GM12878 (cell line): Measurements from ENCODE around the gene PRDM1. TPM values are rescaled to one million over a fixed set of nuclear protein-coding genes. Genes with fewer than 3 reads are reported as not detected.

Source experiments
- ATF7 ChIP-seq: fragments of 450-650 bp; IDR thresholded peaks from 2 replicates; pipeline ENCODE4 v1.6.1; 2016; ENCODE audit warnings: low read depth, mild to moderate bottlenecking
- BRCA1 ChIP-seq: IDR thresholded peaks from 2 replicates; pipeline ENCODE4 v1.6.1; 2011; ENCODE audit warnings: low read depth, low read length, improper control_type of control experiment
- CBFB ChIP-seq: IDR thresholded peaks from 2 replicates; pipeline ENCODE4 v1.6.1; 2016; ENCODE audit warnings: antibody characterized with exemption, low read depth
- CEBPB ChIP-seq, 2 experiments: fragments of 150-350 bp in 1 of 2; IDR thresholded peaks; 2 replicates each; pipeline ENCODE4 v1.6.1; 2012 to 2014; ENCODE audit warnings: low read depth in 2 of 2, low read length in 2 of 2, borderline replicate concordance in 1 of 2, inconsistent platforms in 1 of 2
- EP300 ChIP-seq, 2 experiments: fragments of 150-350 bp in 1 of 2; IDR thresholded peaks; 2 replicates each; pipeline ENCODE4 v1.6.1; 2011 to 2012; ENCODE audit warnings: low read depth in 2 of 2, low read length in 2 of 2, borderline replicate concordance in 1 of 2, improper control_type of control experiment in 1 of 2, inconsistent platforms in 1 of 2; ENCODE audit not compliant: control insufficient read depth in 1 of 2
- EZH2 ChIP-seq: IDR thresholded peaks from 2 replicates; pipeline ENCODE4 v1.6.1; 2012; ENCODE audit warnings: low read depth, mild to moderate bottlenecking, control low read depth, inconsistent platforms, low read length, borderline replicate concordance; ENCODE audit not compliant: control insufficient read depth
- NFYA ChIP-seq: IDR thresholded peaks from 2 replicates; pipeline ENCODE4 v1.6.1; 2011; ENCODE audit warnings: low read depth, mild to moderate bottlenecking, low read length, improper control_type of control experiment, borderline replicate concordance
- PAX5 ChIP-seq: IDR thresholded peaks from 2 replicates; pipeline ENCODE4 v1.6.1; 2011; ENCODE audit warnings: low read depth, low read length, borderline replicate concordance
- POU2F2 ChIP-seq: IDR thresholded peaks from 3 replicates; pipeline ENCODE4 v1.6.1; 2011; ENCODE audit warnings: low read depth, mild to moderate bottlenecking, low read length, borderline replicate concordance
- RAD21 ChIP-seq: IDR thresholded peaks from 2 replicates; pipeline ENCODE4 v1.6.1; 2011; ENCODE audit warnings: mild to moderate bottlenecking, low read depth, low read length, moderate library complexity; ENCODE audit not compliant: insufficient read depth
- RAD51 ChIP-seq: fragments of 450-650 bp; IDR thresholded peaks from 2 replicates; pipeline ENCODE4 v1.6.1; 2016; ENCODE audit warnings: moderate library complexity, mild to moderate bottlenecking, inconsistent platforms
- RCOR1 ChIP-seq: conservative IDR thresholded peaks from 2 replicates; pipeline ENCODE4 v1.6.1; 2012; ENCODE audit warnings: low read depth, low read length, improper control_type of control experiment
- SIX5 ChIP-seq: IDR thresholded peaks from 2 replicates; pipeline ENCODE4 v1.6.1; 2011; ENCODE audit warnings: mild to moderate bottlenecking, low read depth, low read length, moderate library complexity; ENCODE audit not compliant: severe bottlenecking
- SRF ChIP-seq, 2 experiments: IDR thresholded peaks; 2 replicates each; pipeline ENCODE4 v1.6.1; 2011; ENCODE audit warnings: low read depth in 2 of 2, low read length in 2 of 2, mild to moderate bottlenecking in 1 of 2, moderate library complexity in 1 of 2
- WRNIP1 ChIP-seq: IDR thresholded peaks from 2 replicates; pipeline ENCODE4 v1.6.1; 2011; ENCODE audit warnings: low read depth, low read length, improper control_type of control experiment, borderline replicate concordance
- polyA plus RNA-seq, 11 experiments: library from polyadenylated mRNA; depleted of rRNA in 4 of 11; unstranded in 6 of 11; stranded (reverse) in 5 of 11; fragments of >200 nt; fragmentation: Nextera tagmentation in 4 of 11; fragmentation: Illumina TruSeq in 1 of 11; extraction: Ambion mirVana in 4 of 11; extraction: Trizol in 1 of 11; gene quantifications; 1 replicate in 1 of 11; 2 replicates in 10 of 11; pipeline versions ENCODE4 v1.2.1 to v1.2.3, GENCODE V29; 2011 to 2016; ENCODE audit warnings: inconsistent platforms in 2 of 11, missing spikeins in 2 of 11, low read depth in 1 of 11
- total RNA-seq, 4 experiments: library from RNA; depleted of rRNA in 3 of 4; stranded (reverse); fragments of >200 nt in 3 of 4; fragmentation: Illumina TruSeq in 1 of 4; extraction: Trizol in 1 of 4; gene quantifications; 2 replicates each; pipeline versions ENCODE4 v1.2.1 to v1.2.3, GENCODE V29; 2013 to 2021
- TF ChIP-seq, protein P1 (sequence below): fragments of 450-650 bp; IDR thresholded peaks from 2 replicates; pipeline ENCODE4 v1.6.1; 2014; ENCODE audit warnings: mild to moderate bottlenecking
- TF ChIP-seq, protein P2 (sequence below): fragments of 450-650 bp; conservative IDR thresholded peaks from 2 replicates; pipeline ENCODE4 v1.6.1; 2017; ENCODE audit warnings: mild to moderate bottlenecking, moderate library complexity
- TF ChIP-seq, protein P3 (sequence below): IDR thresholded peaks from 2 replicates; pipeline ENCODE4 v1.6.1; 2011; ENCODE audit warnings: borderline replicate concordance, low read depth, mild to moderate bottlenecking, moderate library complexity, mixed read lengths, low read length; ENCODE audit not compliant: insufficient read depth; ENCODE audit errors: extremely low read length
- TF ChIP-seq, protein P4 (sequence below): IDR thresholded peaks from 2 replicates; pipeline ENCODE4 v1.6.1; 2011; ENCODE audit warnings: low read depth, mild to moderate bottlenecking, low read length, moderate library complexity, borderline replicate concordance; ENCODE audit errors: extremely low read depth
- TF ChIP-seq, protein P5 (sequence below): IDR thresholded peaks from 2 replicates; pipeline ENCODE4 v1.6.1; 2012; ENCODE audit warnings: mild to moderate bottlenecking, low read depth, low read length

PRDM1 gene
- total and polyA plus RNA-seq, 10 of the 15 experiments (the other 5 are each of a cell fraction or from before 2014, with no cell fraction given), result 1.9 to 15.8 (median 4.1) TPM

DNA sequence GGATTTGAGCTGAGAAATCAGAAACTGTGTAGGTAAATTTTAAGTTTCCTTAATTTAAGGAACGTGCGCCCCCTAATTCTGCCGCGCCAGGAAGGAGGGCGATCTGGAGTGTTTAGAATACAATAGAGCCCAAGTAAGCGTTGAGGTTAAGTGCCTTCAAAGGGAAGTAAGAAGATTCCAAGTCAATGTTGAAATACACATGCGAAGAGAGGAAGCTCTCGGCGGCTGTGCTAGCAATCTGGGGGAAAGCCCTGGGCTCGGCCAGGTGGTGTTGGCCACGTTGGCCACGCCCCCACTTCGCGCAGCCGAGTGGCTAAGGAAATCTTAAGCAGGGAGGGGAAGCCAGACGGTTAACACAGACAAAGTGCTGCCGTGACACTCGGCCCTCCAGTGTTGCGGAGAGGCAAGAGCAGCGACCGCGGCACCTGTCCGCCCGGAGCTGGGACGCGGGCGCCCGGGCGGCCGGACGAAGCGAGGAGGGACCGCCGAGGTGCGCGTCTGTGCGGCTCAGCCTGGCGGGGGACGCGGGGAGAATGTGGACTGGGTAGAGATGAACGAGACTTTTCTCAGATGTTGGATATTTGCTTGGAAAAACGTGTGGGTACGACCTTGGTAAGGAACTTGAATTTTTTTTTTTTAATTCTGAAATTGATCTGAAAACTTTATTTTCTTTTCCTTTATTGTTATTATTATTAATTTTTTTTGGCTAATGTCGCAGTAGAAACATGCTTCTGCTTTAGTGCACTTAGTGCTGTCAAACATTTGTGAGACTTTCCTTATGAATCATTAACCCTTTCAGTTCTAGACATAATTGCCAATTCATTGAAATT, at the start of gene PRDM1 (continued):
- TF ChIP-seq SRF (IDR thresholded peaks at IDR 0.05; ENCODE audit: low read depth in 2 of 2, low read length in 2 of 2) (no peak), CBFB (0 out of 2 replicates have a peak, but pooled peaks have one; percentile 40), PAX5 (no peak), EZH2 (no peak), SIX5 (no peak), BRCA1 (no peak), EP300 (IDR thresholded peaks at IDR 0.05; ENCODE audit: borderline replicate concordance in 1 of 2, control insufficient read depth in 1 of 2, low read depth in 2 of 2, low read length in 2 of 2) (no peak), WRNIP1 (no peak), RAD51 (peak; percentile 55; the same call in 1 of the 2 replicates), ATF7 (no peak; the same call in 1 of the 2 replicates), RAD21 (peak; percentile 38), RCOR1 (no peak), POU2F2 (peak; percentile 30; the same call in 1 of the 3 replicates), CEBPB (IDR thresholded peaks at IDR 0.05; ENCODE audit: borderline replicate concordance in 1 of 2, low read depth in 2 of 2, low read length in 2 of 2) (no peak), NFYA (no peak)
- TF ChIP-seq, protein P1, sequence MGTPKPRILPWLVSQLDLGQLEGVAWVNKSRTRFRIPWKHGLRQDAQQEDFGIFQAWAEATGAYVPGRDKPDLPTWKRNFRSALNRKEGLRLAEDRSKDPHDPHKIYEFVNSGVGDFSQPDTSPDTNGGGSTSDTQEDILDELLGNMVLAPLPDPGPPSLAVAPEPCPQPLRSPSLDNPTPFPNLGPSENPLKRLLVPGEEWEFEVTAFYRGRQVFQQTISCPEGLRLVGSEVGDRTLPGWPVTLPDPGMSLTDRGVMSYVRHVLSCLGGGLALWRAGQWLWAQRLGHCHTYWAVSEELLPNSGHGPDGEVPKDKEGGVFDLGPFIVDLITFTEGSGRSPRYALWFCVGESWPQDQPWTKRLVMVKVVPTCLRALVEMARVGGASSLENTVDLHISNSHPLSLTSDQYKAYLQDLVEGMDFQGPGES, result no peak
- TF ChIP-seq, protein P2, sequence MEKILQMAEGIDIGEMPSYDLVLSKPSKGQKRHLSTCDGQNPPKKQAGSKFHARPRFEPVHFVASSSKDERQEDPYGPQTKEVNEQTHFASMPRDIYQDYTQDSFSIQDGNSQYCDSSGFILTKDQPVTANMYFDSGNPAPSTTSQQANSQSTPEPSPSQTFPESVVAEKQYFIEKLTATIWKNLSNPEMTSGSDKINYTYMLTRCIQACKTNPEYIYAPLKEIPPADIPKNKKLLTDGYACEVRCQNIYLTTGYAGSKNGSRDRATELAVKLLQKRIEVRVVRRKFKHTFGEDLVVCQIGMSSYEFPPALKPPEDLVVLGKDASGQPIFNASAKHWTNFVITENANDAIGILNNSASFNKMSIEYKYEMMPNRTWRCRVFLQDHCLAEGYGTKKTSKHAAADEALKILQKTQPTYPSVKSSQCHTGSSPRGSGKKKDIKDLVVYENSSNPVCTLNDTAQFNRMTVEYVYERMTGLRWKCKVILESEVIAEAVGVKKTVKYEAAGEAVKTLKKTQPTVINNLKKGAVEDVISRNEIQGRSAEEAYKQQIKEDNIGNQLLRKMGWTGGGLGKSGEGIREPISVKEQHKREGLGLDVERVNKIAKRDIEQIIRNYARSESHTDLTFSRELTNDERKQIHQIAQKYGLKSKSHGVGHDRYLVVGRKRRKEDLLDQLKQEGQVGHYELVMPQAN, result peak; percentile 57; the same call in 1 of the 2 replicates
- TF ChIP-seq, protein P3, sequence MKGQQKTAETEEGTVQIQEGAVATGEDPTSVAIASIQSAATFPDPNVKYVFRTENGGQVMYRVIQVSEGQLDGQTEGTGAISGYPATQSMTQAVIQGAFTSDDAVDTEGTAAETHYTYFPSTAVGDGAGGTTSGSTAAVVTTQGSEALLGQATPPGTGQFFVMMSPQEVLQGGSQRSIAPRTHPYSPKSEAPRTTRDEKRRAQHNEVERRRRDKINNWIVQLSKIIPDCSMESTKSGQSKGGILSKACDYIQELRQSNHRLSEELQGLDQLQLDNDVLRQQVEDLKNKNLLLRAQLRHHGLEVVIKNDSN, result no peak
- TF ChIP-seq, protein P4, sequence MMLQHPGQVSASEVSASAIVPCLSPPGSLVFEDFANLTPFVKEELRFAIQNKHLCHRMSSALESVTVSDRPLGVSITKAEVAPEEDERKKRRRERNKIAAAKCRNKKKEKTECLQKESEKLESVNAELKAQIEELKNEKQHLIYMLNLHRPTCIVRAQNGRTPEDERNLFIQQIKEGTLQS, result no peak
- TF ChIP-seq, protein P5, sequence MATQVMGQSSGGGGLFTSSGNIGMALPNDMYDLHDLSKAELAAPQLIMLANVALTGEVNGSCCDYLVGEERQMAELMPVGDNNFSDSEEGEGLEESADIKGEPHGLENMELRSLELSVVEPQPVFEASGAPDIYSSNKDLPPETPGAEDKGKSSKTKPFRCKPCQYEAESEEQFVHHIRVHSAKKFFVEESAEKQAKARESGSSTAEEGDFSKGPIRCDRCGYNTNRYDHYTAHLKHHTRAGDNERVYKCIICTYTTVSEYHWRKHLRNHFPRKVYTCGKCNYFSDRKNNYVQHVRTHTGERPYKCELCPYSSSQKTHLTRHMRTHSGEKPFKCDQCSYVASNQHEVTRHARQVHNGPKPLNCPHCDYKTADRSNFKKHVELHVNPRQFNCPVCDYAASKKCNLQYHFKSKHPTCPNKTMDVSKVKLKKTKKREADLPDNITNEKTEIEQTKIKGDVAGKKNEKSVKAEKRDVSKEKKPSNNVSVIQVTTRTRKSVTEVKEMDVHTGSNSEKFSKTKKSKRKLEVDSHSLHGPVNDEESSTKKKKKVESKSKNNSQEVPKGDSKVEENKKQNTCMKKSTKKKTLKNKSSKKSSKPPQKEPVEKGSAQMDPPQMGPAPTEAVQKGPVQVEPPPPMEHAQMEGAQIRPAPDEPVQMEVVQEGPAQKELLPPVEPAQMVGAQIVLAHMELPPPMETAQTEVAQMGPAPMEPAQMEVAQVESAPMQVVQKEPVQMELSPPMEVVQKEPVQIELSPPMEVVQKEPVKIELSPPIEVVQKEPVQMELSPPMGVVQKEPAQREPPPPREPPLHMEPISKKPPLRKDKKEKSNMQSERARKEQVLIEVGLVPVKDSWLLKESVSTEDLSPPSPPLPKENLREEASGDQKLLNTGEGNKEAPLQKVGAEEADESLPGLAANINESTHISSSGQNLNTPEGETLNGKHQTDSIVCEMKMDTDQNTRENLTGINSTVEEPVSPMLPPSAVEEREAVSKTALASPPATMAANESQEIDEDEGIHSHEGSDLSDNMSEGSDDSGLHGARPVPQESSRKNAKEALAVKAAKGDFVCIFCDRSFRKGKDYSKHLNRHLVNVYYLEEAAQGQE, result no peak
